Activated CD4-positive, alpha-beta T cell treated with anti-CD3 and anti-CD28 coated beads, Interleukin-2, amount 50 U/mL, for 16 hours (primary cell): Measurements from ENCODE around the gene CEP97.
"Not testable (repeated sequence)": the region's sequence is repeated elsewhere in the genome, so short reads cannot be mapped to it uniquely, and the experiment has no call there.

Experiments used
- DNase-seq: peaks from one replicate; pipeline ENCODE4 v3.0.0-alpha.2; 2020

Gene CEP97

GRCh38 chr3:101702726-101703125 lies 21.7 kb upstream of the CEP97 start:
- DNase-seq = no peak

- DNase-seq = no peak
Observed at GRCh38 chr3:101703169-101703568, 21.2 kb upstream of the CEP97 start.

GRCh38 chr3:101704639-101705038 lies 19.8 kb upstream of the CEP97 start:
- DNase-seq = not testable (repeated sequence)

- DNase-seq = no peak
Observed at GRCh38 chr3:101709126-101709525, 15.3 kb upstream of the CEP97 start.

- no peak for DNase-seq
Observed at GRCh38 chr3:101718455-101718854, 6.0 kb upstream of the CEP97 start.

- DNase-seq = no peak
Observed at GRCh38 chr3:101719604-101720185, 4.7 kb upstream of the CEP97 start.

- DNase-seq = peak; percentile 16
Observed at GRCh38 chr3:101720851-101721840, 3.3 kb upstream of the CEP97 start.

- DNase-seq = peak; percentile 36
Observed at GRCh38 chr3:101722394-101723173, 1.8 kb upstream of the CEP97 start.

GRCh38 chr3:101725194-101725889 lies 928 bp downstream of the CEP97 start:
- DNase-seq = peak; percentile 25

GRCh38 chr3:101725890-101726275 lies 1.5 kb downstream of the CEP97 start:
- DNase-seq = no peak

GRCh38 chr3:101729586-101729985 lies 5.2 kb downstream of the CEP97 start:
- no peak for DNase-seq

GRCh38 chr3:101730839-101731238 lies 6.4 kb downstream of the CEP97 start:
- DNase-seq = no peak

GRCh38 chr3:101732240-101732641 lies 7.8 kb downstream of the CEP97 start:
- no peak for DNase-seq

GRCh38 chr3:101735833-101736232 lies 11.4 kb downstream of the CEP97 start:
- DNase-seq = no peak

GRCh38 chr3:101741914-101742313 lies 17.5 kb downstream of the CEP97 start:
- DNase-seq = not testable (repeated sequence)

GRCh38 chr3:101744811-101745210 lies 20.4 kb downstream of the CEP97 start:
- no peak for DNase-seq

- DNase-seq = not testable (repeated sequence)
Observed at GRCh38 chr3:101745934-101746333, 21.5 kb downstream of the CEP97 start.

- DNase-seq = not testable (repeated sequence)
Observed at GRCh38 chr3:101753386-101754113, 29.1 kb downstream of the CEP97 start.

- no peak for DNase-seq
Observed at GRCh38 chr3:101758224-101758623, 33.8 kb downstream of the CEP97 start.

GRCh38 chr3:101762041-101762646 lies 37.7 kb downstream of the CEP97 start:
- no peak for DNase-seq

GRCh38 chr3:101777745-101778281 lies 53.4 kb downstream of the CEP97 start:
- not testable (repeated sequence) for DNase-seq
